Activated CD8-positive, alpha-beta T cell treated with anti-CD3 and anti-CD28 coated beads for 36 hours (primary cell): ENCODE results near the gene COMP. TPM values are rescaled to one million over a fixed set of nuclear protein-coding genes. Genes with fewer than 3 reads are reported as not detected.

ENCODE experiments used
- ATAC-seq: fragments of 200-7000 bp; cut with Tn5 transposase; one replicate; pipeline ENCODE4 v1.10.0; 2021; ENCODE audit warnings: mild to moderate bottlenecking, moderate library complexity
- CTCF ChIA-PET: fragments of 350-600 bp; sonication (Branson Sonifier 250); formaldehyde crosslinking; loops from one replicate; lab custom pipeline; 2021; ENCODE audit warnings: antibody characterized with exemption; lab: Charles Lee
- POLR2A ChIA-PET: fragments of 350-600 bp; sonication (Branson Sonifier 250); formaldehyde crosslinking; loops from one replicate; lab custom pipeline; 2021; ENCODE audit warnings: antibody characterized with exemption; lab: Charles Lee
- DNase-seq: peaks from one replicate; pipeline ENCODE4 v3.0.0-alpha.2; 2020
- H3K27ac Mint-ChIP-seq: one replicate; pipeline ENCODE4 v1.8.0; 2021; ENCODE audit warnings: mild to moderate bottlenecking, mixed read lengths
- H3K27me3 Mint-ChIP-seq: one replicate; pipeline ENCODE4 v1.8.0; 2021; ENCODE audit warnings: mixed read lengths
- H3K36me3 Mint-ChIP-seq: one replicate; pipeline ENCODE4 v1.8.0; 2021; ENCODE audit warnings: low read depth, mixed read lengths
- H3K4me1 Mint-ChIP-seq: one replicate; pipeline ENCODE4 v1.8.0; 2021; ENCODE audit warnings: low read depth, mixed read lengths
- H3K4me3 Mint-ChIP-seq: one replicate; pipeline ENCODE4 v1.8.0; 2021; ENCODE audit warnings: mild to moderate bottlenecking, moderate library complexity, mixed read lengths
- H3K9me3 Mint-ChIP-seq: one replicate; pipeline ENCODE4 v1.8.0; 2021; ENCODE audit warnings: mixed read lengths
- CTCF ChIP-seq: fragments of 200-600 bp; IDR thresholded peaks from one replicate; pipeline ENCODE4 v1.8.0; 2022; ENCODE audit warnings: antibody characterized with exemption, mild to moderate bottlenecking
- intact Hi-C: fragments of 100-400 bp; cut with micrococcal nuclease; formaldehyde crosslinking; loops from one replicate; pipeline ENCODE4 v1.10.0; 2022
- total RNA-seq, 2 experiments: library from RNA; stranded (reverse); gene quantifications; one replicate each; pipeline ENCODE4 v1.2.3, GENCODE V29; 2021

COMP gene
- total RNA-seq, 2 experiments from 2014 or later = not detected

GRCh38 chr19:18794029-18794313, 2.9 kb upstream of the COMP start:
- Mint-ChIP-seq H3K27ac (no peak overlapping the region), H3K9me3 (no peaks in the 10 kb centered on the region), H3K4me3 (no peak overlapping the region), H3K4me1 (peaks cover 14% of the 10 kb centered on the region), H3K27me3 (peaks cover 56% of the 10 kb centered on the region), H3K36me3 (no peaks in the 10 kb centered on the region)
- no peak for DNase-seq
- TF ChIP-seq CTCF = no peak
- ChIA-PET CTCF (no interaction called here), POLR2A (no interaction called here)
- ATAC-seq = no peak
- intact Hi-C loops = no loop called here

- H3K4me3 Mint-ChIP-seq = no peak overlapping the region
- no peak for TF ChIP-seq CTCF
- peaks cover 18% of the 10 kb centered on the region for H3K4me1 Mint-ChIP-seq
- DNase-seq = no peak
- H3K36me3 Mint-ChIP-seq = no peaks in the 10 kb centered on the region
- CTCF ChIA-PET = no interaction called here
- no peaks in the 10 kb centered on the region for H3K9me3 Mint-ChIP-seq
- no peak overlapping the region for H3K27ac Mint-ChIP-seq
- intact Hi-C loops = no loop called here
- ATAC-seq = no peak
- POLR2A ChIA-PET = no interaction called here
- peaks cover 59% of the 10 kb centered on the region for H3K27me3 Mint-ChIP-seq
Measured at GRCh38 chr19:18793144-18794028, 2.3 kb upstream of the COMP start.

GRCh38 chr19:18792661-18793060, 1.6 kb upstream of the COMP start:
- Mint-ChIP-seq H3K27me3 (peaks cover 64% of the 10 kb centered on the region), H3K36me3 (no peaks in the 10 kb centered on the region), H3K9me3 (no peaks in the 10 kb centered on the region), H3K27ac (no peak overlapping the region), H3K4me3 (no peak overlapping the region), H3K4me1 (peaks cover 21% of the 10 kb centered on the region)
- DNase-seq (no peak), ATAC-seq (no peak)
- ChIA-PET POLR2A (interaction anchor here (0.6 kb wide), 1 partner anchor 246 kb away, joined by 3 read pairs; no protein-coding TSS in a partner anchor), CTCF (no interaction called here)
- no peak for TF ChIP-seq CTCF
- intact Hi-C loops = no loop called here

GRCh38 chr19:18791315-18791678, 192 bp upstream of the COMP start:
- intact Hi-C loops = no loop called here
- POLR2A ChIA-PET = no interaction called here
- ATAC-seq (no peak), DNase-seq (no peak)
- peaks cover 72% of the 10 kb centered on the region for H3K27me3 Mint-ChIP-seq
- peaks cover 3% of the 10 kb centered on the region for H3K9me3 Mint-ChIP-seq
- H3K4me1 Mint-ChIP-seq = peaks cover 28% of the 10 kb centered on the region
- H3K27ac Mint-ChIP-seq = no peak overlapping the region
- no peak for TF ChIP-seq CTCF
- CTCF ChIA-PET = no interaction called here
- no peak overlapping the region for H3K4me3 Mint-ChIP-seq
- H3K36me3 Mint-ChIP-seq = peaks cover 3% of the 10 kb centered on the region

- ChIA-PET POLR2A (no interaction called here), CTCF (no interaction called here)
- TF ChIP-seq CTCF = no peak
- Mint-ChIP-seq H3K27ac (no peak overlapping the region), H3K27me3 (peaks cover 76% of the 10 kb centered on the region), H3K4me1 (peaks cover 37% of the 10 kb centered on the region), H3K9me3 (peaks cover 3% of the 10 kb centered on the region), H3K4me3 (peak overlapping the region; percentile 48), H3K36me3 (peaks cover 3% of the 10 kb centered on the region)
- peak; percentile 46 for DNase-seq
- peak; percentile 18 for ATAC-seq
- intact Hi-C loops = no loop called here
Measured at GRCh38 chr19:18789883-18790565, 1.1 kb downstream of the COMP start.
